RWPE2 (cell line): ENCODE measurements around the gene NPY2R.

ENCODE experiments used
- ATAC-seq: fragments of 200-7000 bp; cut with Tn5 transposase; 3 replicates; pipeline ENCODE4 v1.9.1; 2021; ENCODE audit warnings: low read depth
- DNase-seq: peaks from one replicate; pipeline ENCODE4 v3.0.0-alpha.2; 2020; ENCODE audit warnings: low spot score
- H3K27ac ChIP-seq: fragments of 450-650 bp; 2 replicates; pipeline ENCODE4 v1.5.1; 2017; ENCODE audit warnings: mild to moderate bottlenecking; ENCODE audit not compliant: poor library complexity, severe bottlenecking
- H3K27me3 ChIP-seq: fragments of 250-450 bp; sonication (Bioruptor Pico); 2 replicates; pipeline ENCODE4 v1.5.1; 2021; ENCODE audit warnings: mild to moderate bottlenecking, moderate library complexity; ENCODE audit not compliant: insufficient read depth, poor library complexity, severe bottlenecking
- H3K36me3 ChIP-seq: fragments of 250-450 bp; sonication (Bioruptor Pico); 2 replicates; pipeline ENCODE4 v1.5.1; 2020; ENCODE audit warnings: low read depth, mild to moderate bottlenecking, moderate library complexity
- H3K4me1 ChIP-seq: fragments of 250-450 bp; sonication (Bioruptor Pico); 2 replicates; pipeline ENCODE4 v1.5.1; 2021; ENCODE audit warnings: mild to moderate bottlenecking, moderate library complexity; ENCODE audit not compliant: insufficient read depth, poor library complexity, severe bottlenecking
- H3K4me3 ChIP-seq: fragments of 250-450 bp; sonication (Bioruptor Pico); 2 replicates; pipeline ENCODE4 v1.5.1; 2021; ENCODE audit warnings: mild to moderate bottlenecking, moderate library complexity; ENCODE audit not compliant: severe bottlenecking
- H3K9me3 ChIP-seq: fragments of 250-450 bp; sonication (Bioruptor Pico); 2 replicates; pipeline ENCODE4 v1.5.1; 2021; ENCODE audit warnings: mild to moderate bottlenecking, moderate library complexity; ENCODE audit not compliant: severe bottlenecking
- CTCF ChIP-seq: fragments of 450-650 bp; IDR thresholded peaks from one replicate; pipeline ENCODE4 v1.5.1; 2017; ENCODE audit warnings: mild to moderate bottlenecking, moderate library complexity; ENCODE audit not compliant: poor library complexity, severe bottlenecking

The NPY2R gene

GRCh38 chr4:155190099-155190498 lies 18.3 kb upstream of the NPY2R start:
- Histone ChIP-seq H3K4me1 (no peaks in the 10 kb centered on the region), H3K27ac (no peak overlapping the region), H3K4me3 (no peak overlapping the region), H3K9me3 (no peaks in the 10 kb centered on the region), H3K36me3 (no peaks in the 10 kb centered on the region), H3K27me3 (no peaks in the 10 kb centered on the region)
- no peak for TF ChIP-seq CTCF
- ATAC-seq (no peak), DNase-seq (no peak)

- no peak for ATAC-seq
- TF ChIP-seq CTCF, result no peak
- Histone ChIP-seq H3K27me3 (no peaks in the 10 kb centered on the region), H3K4me1 (no peaks in the 10 kb centered on the region), H3K36me3 (no peaks in the 10 kb centered on the region), H3K9me3 (no peaks in the 10 kb centered on the region), H3K27ac (no peak overlapping the region), H3K4me3 (no peak overlapping the region)
- no peak for DNase-seq
Observed at GRCh38 chr4:155197757-155198156, 10.7 kb upstream of the NPY2R start.

GRCh38 chr4:155207534-155208257 lies 740 bp upstream of the NPY2R start:
- Histone ChIP-seq H3K4me3 (no peak overlapping the region), H3K27ac (no peak overlapping the region), H3K36me3 (no peaks in the 10 kb centered on the region), H3K9me3 (no peaks in the 10 kb centered on the region), H3K4me1 (no peaks in the 10 kb centered on the region), H3K27me3 (peaks cover 47% of the 10 kb centered on the region)
- TF ChIP-seq CTCF, result no peak
- ATAC-seq, result peak; percentile 59; the same call in 2 of the 3 replicates
- DNase-seq, result no peak

- TF ChIP-seq CTCF, result no peak
- Histone ChIP-seq H3K4me3 (no peak overlapping the region), H3K9me3 (no peaks in the 10 kb centered on the region), H3K4me1 (no peaks in the 10 kb centered on the region), H3K27me3 (no peaks in the 10 kb centered on the region), H3K27ac (no peak overlapping the region), H3K36me3 (no peaks in the 10 kb centered on the region)
- no peak for DNase-seq
- no peak for ATAC-seq
Observed at GRCh38 chr4:155220025-155220424, 11.6 kb downstream of the NPY2R start.

GRCh38 chr4:155227131-155227530 lies 18.7 kb downstream of the NPY2R start:
- Histone ChIP-seq H3K4me3 (no peak overlapping the region), H3K27ac (no peak overlapping the region), H3K27me3 (no peaks in the 10 kb centered on the region), H3K9me3 (no peaks in the 10 kb centered on the region), H3K4me1 (no peaks in the 10 kb centered on the region), H3K36me3 (no peaks in the 10 kb centered on the region)
- no peak for TF ChIP-seq CTCF
- no peak for ATAC-seq
- DNase-seq, result no peak
